CD4-positive, alpha-beta T cell (primary cell): Measurements from ENCODE around the gene NOTCH1. TPM values are rescaled to one million over a fixed set of nuclear protein-coding genes. Genes with fewer than 3 reads are reported as not detected.

Experiments
- ATAC-seq: fragments of 200-7000 bp; cut with Tn5 transposase; one replicate; pipeline ENCODE4 v1.10.0; 2022; ENCODE audit warnings: mild to moderate bottlenecking; ENCODE audit not compliant: poor library complexity
- CTCF ChIA-PET: fragments of 350-600 bp; sonication (Branson Sonifier 250); formaldehyde crosslinking; loops from one replicate; lab custom pipeline; 2021; ENCODE audit warnings: antibody characterized with exemption, inconsistent platforms; lab: Charles Lee
- POLR2A ChIA-PET: fragments of 350-600 bp; sonication (Branson Sonifier 250); formaldehyde crosslinking; loops from one replicate; lab custom pipeline; 2021; ENCODE audit warnings: antibody characterized with exemption, inconsistent platforms; lab: Charles Lee
- DNase-seq, 14 experiments: peaks; one replicate each; pipeline ENCODE4 v3.0.0-alpha.2; 2013 to 2020; ENCODE audit warnings: mixed read lengths in 2 of 14
- H3K27ac ChIP-seq, 2 donors: one replicate each; pipeline versions ENCODE4 v1.5.1 to v1.7.0; 2013; ENCODE audit warnings: low read length in 2 of 2, low read depth in 1 of 2, mild to moderate bottlenecking in 1 of 2
- H3K27me3 ChIP-seq, 2 experiments: 1 replicate in 1 of 2; 2 replicates in 1 of 2; pipeline versions ENCODE4 v1.6.1 to v1.7.0; 2013; ENCODE audit warnings: low read length in 2 of 2, control low read depth in 1 of 2, mild to moderate bottlenecking in 1 of 2, moderate library complexity in 1 of 2; ENCODE audit not compliant: insufficient read depth in 2 of 2, control insufficient read depth in 1 of 2
- H3K36me3 ChIP-seq: one replicate; pipeline ENCODE4 v1.6.1; 2013; ENCODE audit warnings: low read length, control low read depth; ENCODE audit not compliant: insufficient read depth
- H3K4me1 ChIP-seq: one replicate; pipeline ENCODE4 v1.6.1; 2013; ENCODE audit warnings: low read length, control low read depth; ENCODE audit not compliant: insufficient read depth
- H3K4me3 ChIP-seq: one replicate; pipeline ENCODE4 v1.5.1; 2013; ENCODE audit warnings: mild to moderate bottlenecking, low read length, moderate library complexity
- H3K9me3 ChIP-seq, 2 experiments: 1 replicate in 1 of 2; 2 replicates in 1 of 2; pipeline versions ENCODE4 v1.6.1 to v1.7.0; 2013; ENCODE audit warnings: low read length in 2 of 2, mild to moderate bottlenecking in 2 of 2, control low read depth in 1 of 2, moderate library complexity in 1 of 2; ENCODE audit not compliant: control insufficient read depth in 1 of 2, insufficient read depth in 1 of 2
- H3K27ac Mint-ChIP-seq: one replicate; pipeline ENCODE4 v1.8.0; 2020; ENCODE audit warnings: mixed read lengths
- H3K27me3 Mint-ChIP-seq: one replicate; pipeline ENCODE4 v1.8.0; 2021; ENCODE audit warnings: mixed read lengths
- H3K36me3 Mint-ChIP-seq: one replicate; pipeline ENCODE4 v1.8.0; 2021; ENCODE audit warnings: low read depth, mixed read lengths
- H3K4me1 Mint-ChIP-seq: one replicate; pipeline ENCODE4 v1.8.0; 2021; ENCODE audit warnings: low read depth, mixed read lengths
- H3K4me3 Mint-ChIP-seq: one replicate; pipeline ENCODE4 v1.8.0; 2020; ENCODE audit warnings: mild to moderate bottlenecking, mixed read lengths
- H3K9me3 Mint-ChIP-seq: one replicate; pipeline ENCODE4 v1.8.0; 2020; ENCODE audit warnings: mixed read lengths
- intact Hi-C, 2 experiments: fragments of 100-400 bp; cut with DNase I in 1 of 2; cut with micrococcal nuclease in 1 of 2; formaldehyde crosslinking; loops; one replicate each; pipeline versions ENCODE4 v1.15.1 to v1.9.0; 2023 to 2025; cut with DNase I, micrococcal nuclease
- total RNA-seq, 174 experiments: library from RNA in 2 of 174; stranded (reverse) in 2 of 174; gene quantifications; one replicate each; pipeline ENCODE4 v1.2.3 and lab custom pipeline; 2021 to 2026
- TF ChIP-seq, protein P1 (sequence below): fragments of 200-600 bp; IDR thresholded peaks from one replicate; pipeline ENCODE4 v1.8.0; 2022; ENCODE audit warnings: antibody characterized with exemption, mild to moderate bottlenecking

The NOTCH1 gene
- total RNA-seq, 2 experiments from 2014 or later: 30.8 to 34.2 TPM

DNA sequence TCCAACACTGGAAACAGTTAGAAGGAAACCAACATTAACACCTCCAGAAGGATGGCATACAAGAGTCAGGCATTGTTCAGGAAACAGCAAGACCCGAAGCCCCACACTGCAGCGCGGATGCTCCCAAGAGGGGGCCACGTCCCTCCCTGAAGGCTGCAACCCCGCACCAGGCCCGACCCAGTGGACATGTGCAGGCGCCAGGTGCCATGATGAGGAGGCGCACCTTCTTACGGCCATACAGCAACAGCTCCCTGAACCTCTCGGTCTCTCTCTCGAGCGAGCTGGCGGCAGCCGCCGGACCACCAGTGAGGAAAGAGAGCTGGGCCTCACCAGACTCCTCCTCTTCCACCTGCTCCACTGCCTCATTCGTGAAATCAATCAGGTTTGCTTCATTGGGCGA, 83.2 kb downstream of the NOTCH1 start:
- no peaks in the 10 kb centered on the region for H3K4me1 ChIP-seq
- H3K4me3 ChIP-seq: no peak overlapping the region
- TF ChIP-seq, protein P1, sequence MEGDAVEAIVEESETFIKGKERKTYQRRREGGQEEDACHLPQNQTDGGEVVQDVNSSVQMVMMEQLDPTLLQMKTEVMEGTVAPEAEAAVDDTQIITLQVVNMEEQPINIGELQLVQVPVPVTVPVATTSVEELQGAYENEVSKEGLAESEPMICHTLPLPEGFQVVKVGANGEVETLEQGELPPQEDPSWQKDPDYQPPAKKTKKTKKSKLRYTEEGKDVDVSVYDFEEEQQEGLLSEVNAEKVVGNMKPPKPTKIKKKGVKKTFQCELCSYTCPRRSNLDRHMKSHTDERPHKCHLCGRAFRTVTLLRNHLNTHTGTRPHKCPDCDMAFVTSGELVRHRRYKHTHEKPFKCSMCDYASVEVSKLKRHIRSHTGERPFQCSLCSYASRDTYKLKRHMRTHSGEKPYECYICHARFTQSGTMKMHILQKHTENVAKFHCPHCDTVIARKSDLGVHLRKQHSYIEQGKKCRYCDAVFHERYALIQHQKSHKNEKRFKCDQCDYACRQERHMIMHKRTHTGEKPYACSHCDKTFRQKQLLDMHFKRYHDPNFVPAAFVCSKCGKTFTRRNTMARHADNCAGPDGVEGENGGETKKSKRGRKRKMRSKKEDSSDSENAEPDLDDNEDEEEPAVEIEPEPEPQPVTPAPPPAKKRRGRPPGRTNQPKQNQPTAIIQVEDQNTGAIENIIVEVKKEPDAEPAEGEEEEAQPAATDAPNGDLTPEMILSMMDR: no peak
- Mint-ChIP-seq H3K9me3 (no peaks in the 10 kb centered on the region), H3K27ac (no peak overlapping the region), H3K4me3 (no peak overlapping the region), H3K4me1 (no peaks in the 10 kb centered on the region), H3K27me3 (no peaks in the 10 kb centered on the region), H3K36me3 (peaks cover 92% of the 10 kb centered on the region)
- peaks cover 96% of the 10 kb centered on the region for H3K36me3 ChIP-seq
- POLR2A ChIA-PET: no interaction called here
- CTCF ChIA-PET: no interaction called here
- DNase-seq (no peak), ATAC-seq (no peak)
- H3K27me3 ChIP-seq: no peaks in the 10 kb centered on the region
- intact Hi-C loops: no loop called here
- H3K9me3 ChIP-seq: no peaks in the 10 kb centered on the region
- H3K27ac ChIP-seq: no peak overlapping the region

DNA sequence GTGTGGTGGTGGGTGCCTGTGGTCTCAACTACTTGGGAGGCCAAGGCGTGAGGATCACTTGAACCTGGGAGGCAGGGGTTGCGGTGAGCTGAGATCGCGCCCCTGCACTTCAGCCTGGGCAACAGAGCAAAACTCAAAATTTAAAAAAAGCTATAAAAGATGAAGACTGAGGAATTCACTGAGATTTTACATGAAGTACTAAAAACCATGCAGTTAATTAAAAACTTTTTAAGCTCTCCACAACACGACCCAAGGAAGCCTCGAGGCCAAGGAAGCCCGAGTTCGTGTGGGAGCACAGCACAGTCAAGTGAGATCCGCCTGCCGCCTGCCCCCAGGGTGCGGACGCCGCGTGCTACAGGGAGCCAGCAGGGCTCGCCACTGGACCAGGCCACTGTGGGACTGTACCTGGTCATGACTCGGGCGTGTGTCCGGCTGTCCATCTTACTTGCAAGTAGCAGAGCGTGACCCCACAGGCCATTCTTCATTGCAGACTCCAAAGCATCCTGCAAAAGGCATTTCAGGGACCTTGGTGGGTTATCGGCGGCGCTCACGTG, 85.0 kb downstream of the NOTCH1 start:
- peaks cover 92% of the 10 kb centered on the region for H3K36me3 Mint-ChIP-seq
- POLR2A ChIA-PET: no interaction called here

DNA sequence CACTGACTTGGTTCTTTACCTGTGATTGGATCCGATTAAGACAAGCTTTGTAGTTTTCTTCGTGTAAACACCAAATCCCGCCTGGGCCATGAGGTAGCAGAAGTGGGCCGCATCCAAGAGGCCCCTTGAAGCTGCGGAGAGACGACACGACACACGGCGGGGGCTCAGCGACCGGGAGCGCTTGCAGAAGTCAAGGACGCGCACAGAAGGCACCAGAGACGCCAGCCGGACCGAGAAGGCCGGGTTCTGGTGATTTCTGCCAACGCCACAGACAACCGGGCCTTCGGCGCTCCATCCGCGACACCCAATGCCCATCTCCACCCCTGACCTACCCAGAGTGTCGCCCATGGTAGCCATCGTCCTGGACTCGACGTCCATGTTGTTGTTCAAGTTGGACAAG, 86.4 kb downstream of the NOTCH1 start:
- ChIA-PET POLR2A (no interaction called here), CTCF (no interaction called here)
- DNase-seq (no peak), ATAC-seq (no peak)
- Histone ChIP-seq H3K27me3 (no peaks in the 10 kb centered on the region), H3K27ac (no peak overlapping the region), H3K36me3 (peaks cover 95% of the 10 kb centered on the region), H3K9me3 (no peaks in the 10 kb centered on the region), H3K4me3 (no peak overlapping the region), H3K4me1 (no peaks in the 10 kb centered on the region)
- Mint-ChIP-seq H3K4me3 (no peak overlapping the region), H3K27me3 (no peaks in the 10 kb centered on the region), H3K9me3 (no peaks in the 10 kb centered on the region), H3K36me3 (peaks cover 89% of the 10 kb centered on the region), H3K27ac (no peak overlapping the region), H3K4me1 (no peaks in the 10 kb centered on the region)
- intact Hi-C loops: no loop called here
- TF ChIP-seq, protein P1: no peak

More for the DNA sequence above, 85.0 kb downstream of the NOTCH1 start:
- DNase-seq: no peak
- no peaks in the 10 kb centered on the region for H3K4me1 ChIP-seq
- Mint-ChIP-seq H3K27me3 (no peaks in the 10 kb centered on the region), H3K27ac (no peak overlapping the region), H3K9me3 (no peaks in the 10 kb centered on the region), H3K4me1 (no peaks in the 10 kb centered on the region), H3K4me3 (no peak overlapping the region)
- H3K36me3 ChIP-seq: peaks cover 95% of the 10 kb centered on the region
- CTCF ChIA-PET: no interaction called here
- no peaks in the 10 kb centered on the region for H3K27me3 ChIP-seq
- TF ChIP-seq, protein P1: no peak
- intact Hi-C loops: no loop called here
- ATAC-seq: no peak
- no peaks in the 10 kb centered on the region for H3K9me3 ChIP-seq
- H3K27ac ChIP-seq: no peak overlapping the region
- H3K4me3 ChIP-seq: no peak overlapping the region
